B cell (primary cell): Measurements from ENCODE around the gene MRPL24. TPM values are rescaled to one million over a fixed set of nuclear protein-coding genes. Genes with fewer than 3 reads are reported as not detected.

Source experiments
- ATAC-seq: fragments of 200-7000 bp; cut with Tn5 transposase; one replicate; pipeline ENCODE4 v1.10.0; 2021; ENCODE audit warnings: low read depth, mild to moderate bottlenecking, moderate number of reproducible peaks, moderate library complexity
- CTCF ChIA-PET: fragments of 350-600 bp; sonication (Branson Sonifier 250); formaldehyde crosslinking; loops from one replicate; lab custom pipeline; 2021; ENCODE audit warnings: antibody characterized with exemption, inconsistent platforms; lab: Charles Lee
- POLR2A ChIA-PET: fragments of 350-600 bp; sonication (Branson Sonifier 250); formaldehyde crosslinking; loops from one replicate; lab custom pipeline; 2021; ENCODE audit warnings: antibody characterized with exemption; lab: Charles Lee
- DNase-seq: peaks from one replicate; pipeline ENCODE4 v3.0.0; 2013
- H2AFZ ChIP-seq: 2 replicates; pipeline ENCODE4 v1.6.1; 2012; ENCODE audit warnings: mild to moderate bottlenecking, low read depth, low read length; ENCODE audit not compliant: insufficient read depth, poor library complexity, severe bottlenecking
- H3K27ac ChIP-seq, 2 donors: 1 replicate in 1 of 2; 2 replicates in 1 of 2; pipeline ENCODE4 v1.5.1; 2012 to 2013; ENCODE audit warnings: low read length in 2 of 2, mild to moderate bottlenecking in 2 of 2, moderate library complexity in 1 of 2
- H3K27me3 ChIP-seq, 4 experiments: fragments of 200-600 bp in 1 of 4; sonication (generic) in 1 of 4; replicated peaks in 1 of 4; 1 replicate in 2 of 4; 2 replicates in 2 of 4; pipeline versions ENCODE4 v1.6.1 to v1.7.0; 2013 to 2016; ENCODE audit warnings: low read length in 3 of 4, mild to moderate bottlenecking in 2 of 4, mixed read lengths in 1 of 4, moderate library complexity in 1 of 4; ENCODE audit not compliant: insufficient read depth in 4 of 4, control insufficient read depth in 3 of 4; ENCODE audit errors: control extremely low read depth in 1 of 4
- H3K36me3 ChIP-seq, 2 experiments: replicated peaks in 1 of 2; 1 replicate in 1 of 2; 2 replicates in 1 of 2; pipeline versions ENCODE4 v1.6.1 to v1.7.1; 2013; ENCODE audit warnings: low read length in 1 of 2; ENCODE audit not compliant: insufficient read depth in 2 of 2, control insufficient read depth in 1 of 2; ENCODE audit errors: control extremely low read depth in 1 of 2, extremely low read depth in 1 of 2
- H3K4me1 ChIP-seq, 2 donors: fragments of 200-600 bp in 1 of 2; sonication (generic) in 1 of 2; 1 replicate in 1 of 2; 2 replicates in 1 of 2; pipeline versions ENCODE4 v1.5.1 to v1.6.1; 2013 to 2017; ENCODE audit warnings: low read length in 2 of 2; ENCODE audit not compliant: control insufficient read depth in 2 of 2, insufficient read depth in 2 of 2
- H3K4me2 ChIP-seq: replicated peaks from 2 replicates; pipeline ENCODE3; 2012; ENCODE audit warnings: mild to moderate bottlenecking, low read depth, low read length; ENCODE audit not compliant: poor library complexity, severe bottlenecking
- H3K4me3 ChIP-seq, 5 experiments: fragments of 200-600 bp in 1 of 5; sonication (generic) in 1 of 5; 1 replicate in 3 of 5; 2 replicates in 2 of 5; pipeline versions ENCODE4 v1.5.1 to v1.7.0; 2011 to 2016; ENCODE audit warnings: low read length in 4 of 5, mild to moderate bottlenecking in 4 of 5, low read depth in 2 of 5, control low read depth in 1 of 5, moderate library complexity in 1 of 5; ENCODE audit not compliant: insufficient read depth in 1 of 5; ENCODE audit errors: control extremely low read depth in 1 of 5, extremely low read depth in 1 of 5
- H3K79me2 ChIP-seq: fragments of 200-600 bp; sonication (generic); one replicate; pipeline ENCODE4 v1.6.0; 2016; ENCODE audit warnings: low read length; ENCODE audit not compliant: control insufficient read depth, insufficient read depth
- H3K9ac ChIP-seq: fragments of 200-600 bp; sonication (generic); 2 replicates; pipeline ENCODE4 v1.6.1; 2017; ENCODE audit warnings: mild to moderate bottlenecking, low read length, moderate library complexity
- H3K9me3 ChIP-seq, 3 donors: one replicate each; pipeline versions ENCODE4 v1.6.1 to v1.7.1; 2013; ENCODE audit warnings: low read length in 2 of 3; ENCODE audit not compliant: control insufficient read depth in 2 of 3, insufficient read depth in 1 of 3; ENCODE audit errors: control extremely low read depth in 1 of 3
- H4K20me1 ChIP-seq: 2 replicates; pipeline ENCODE4 v1.6.0; 2012; ENCODE audit warnings: mild to moderate bottlenecking, low read length; ENCODE audit not compliant: insufficient read depth, control insufficient read depth, poor library complexity, severe bottlenecking
- H3K27ac Mint-ChIP-seq: one replicate; pipeline ENCODE4 v1.8.0; 2021; ENCODE audit warnings: mixed read lengths
- H3K27me3 Mint-ChIP-seq: one replicate; pipeline ENCODE4 v1.8.0; 2021; ENCODE audit warnings: mixed read lengths
- H3K4me1 Mint-ChIP-seq: one replicate; pipeline ENCODE4 v1.8.0; 2021; ENCODE audit warnings: mixed read lengths
- H3K4me3 Mint-ChIP-seq: one replicate; pipeline ENCODE4 v1.8.0; 2021; ENCODE audit warnings: mixed read lengths
- H3K9me3 Mint-ChIP-seq: one replicate; pipeline ENCODE4 v1.8.0; 2022; ENCODE audit warnings: mixed read lengths; ENCODE audit not compliant: insufficient read depth
- CTCF ChIP-seq: fragments of 200-600 bp; IDR thresholded peaks from one replicate; pipeline ENCODE4 v1.8.0; 2022; ENCODE audit warnings: antibody characterized with exemption, mild to moderate bottlenecking
- EZH2 ChIP-seq: IDR thresholded peaks from 2 replicates; pipeline ENCODE4 v1.6.1; 2012; ENCODE audit warnings: borderline replicate concordance, low read depth, mild to moderate bottlenecking, moderate library complexity, low read length; ENCODE audit not compliant: insufficient read depth, poor library complexity, severe bottlenecking
- WGBS: methylation state at CpG from one replicate; pipeline ENCODE4 v1.1.5; 2013; ENCODE audit warnings: missing lambda C conversion rate; ENCODE audit not compliant: insufficient coverage; 5-methylcytosine and 5-hydroxymethylcytosine counted together
- intact Hi-C: fragments of 100-400 bp; cut with micrococcal nuclease; formaldehyde crosslinking; loops from one replicate; pipeline ENCODE4 v1.10.0; 2022
- polyA plus RNA-seq: library from polyadenylated mRNA; depleted of rRNA; stranded (reverse); fragments of >200 nt; gene quantifications from 2 replicates; pipeline ENCODE4 v1.2.3, GENCODE V29; 2012
- total RNA-seq, 2 donors: library from RNA; stranded (reverse); fragments of 120-200 nt in 1 of 2; gene quantifications; 1 replicate in 1 of 2; 2 replicates in 1 of 2; pipeline versions ENCODE4 v1.2.3 to v1.2.4, GENCODE V29; 2013 to 2022

The MRPL24 gene
- total and polyA plus RNA-seq, 2 donors (not counting 1 experiment from before 2014, with no cell fraction given) = 34.6 to 39.4 TPM

GRCh38 chr1:156744786-156745419, 4.0 kb upstream of the MRPL24 start:
- Histone ChIP-seq H2AFZ (no peak overlapping the region), H3K4me1 (peaks cover 48 to 57% of the 10 kb centered on the region in 2 donors), H3K9me3 (no peaks in the 10 kb centered on the region), H4K20me1 (peaks cover 12% of the 10 kb centered on the region), H3K9ac (no peak overlapping the region), H3K79me2 (peaks cover 41% of the 10 kb centered on the region), H3K27me3 (no peaks in the 10 kb centered on the region), H3K4me2 (no peak overlapping the region), H3K36me3 (peaks cover 0 to 24% of the 10 kb centered on the region in 2 experiments), H3K4me3 (no peak overlapping the region), H3K27ac (no peak overlapping the region)
- no peaks in the 10 kb centered on the region for H3K27me3 Mint-ChIP-seq
- peaks cover 2% of the 10 kb centered on the region for H3K9me3 Mint-ChIP-seq
- no peak overlapping the region for H3K4me3 Mint-ChIP-seq
- CTCF ChIA-PET = interaction anchor here (0.7 to 5.1 kb wide), 2 partner anchors 14 to 19 kb away, joined by 3 to 43 read pairs; no protein-coding TSS in a partner anchor
- TF ChIP-seq CTCF = no peak
- TF ChIP-seq EZH2 = no peak
- ATAC-seq (no peak), DNase-seq (no peak)
- H3K4me1 Mint-ChIP-seq = peaks cover 64% of the 10 kb centered on the region
- H3K27ac Mint-ChIP-seq = peak overlapping the region; percentile 46
- intact Hi-C loops = no loop called here
- WGBS = 87% methylated on average over 9 of the region's 14 CpGs
- POLR2A ChIA-PET = no interaction called here

- WGBS = no CpG with 5 or more reads among the region's 12 CpGs
- H3K27ac Mint-ChIP-seq = peak overlapping the region; percentile 37
- peaks cover 60% of the 10 kb centered on the region for H3K4me1 Mint-ChIP-seq
- Histone ChIP-seq H4K20me1 (peaks cover 6% of the 10 kb centered on the region), H3K4me1 (peaks cover 44 to 54% of the 10 kb centered on the region in 2 donors), H3K27me3 (no peaks in the 10 kb centered on the region), H3K9ac (no peak overlapping the region), H3K4me3 (no peak overlapping the region), H3K27ac (no peak overlapping the region), H2AFZ (no peak overlapping the region), H3K9me3 (no peaks in the 10 kb centered on the region), H3K79me2 (peaks cover 38% of the 10 kb centered on the region), H3K36me3 (peaks cover 0 to 24% of the 10 kb centered on the region in 2 experiments), H3K4me2 (no peak overlapping the region)
- no peaks in the 10 kb centered on the region for H3K27me3 Mint-ChIP-seq
- ATAC-seq (no peak), DNase-seq (no peak)
- no peak for TF ChIP-seq EZH2
- no peak for TF ChIP-seq CTCF
- ChIA-PET POLR2A (no interaction called here), CTCF (interaction anchor here (0.7 to 5.1 kb wide), 2 partner anchors 14 to 18 kb away, joined by 3 to 43 read pairs; no protein-coding TSS in a partner anchor)
- H3K9me3 Mint-ChIP-seq = peaks cover 2% of the 10 kb centered on the region
- no peak overlapping the region for H3K4me3 Mint-ChIP-seq
- intact Hi-C loops = no loop called here
These were observed 3.5 kb upstream of the MRPL24 start for GRCh38 chr1:156744344-156744743.
